ENCODE results near the gene CDC23. TPM values are rescaled to one million over a fixed set of nuclear protein-coding genes. Genes with fewer than 3 reads are reported as not detected.

The CDC23 gene
- total RNA-seq, 1 donor from 2014 or later = 14.2 TPM

DNA sequence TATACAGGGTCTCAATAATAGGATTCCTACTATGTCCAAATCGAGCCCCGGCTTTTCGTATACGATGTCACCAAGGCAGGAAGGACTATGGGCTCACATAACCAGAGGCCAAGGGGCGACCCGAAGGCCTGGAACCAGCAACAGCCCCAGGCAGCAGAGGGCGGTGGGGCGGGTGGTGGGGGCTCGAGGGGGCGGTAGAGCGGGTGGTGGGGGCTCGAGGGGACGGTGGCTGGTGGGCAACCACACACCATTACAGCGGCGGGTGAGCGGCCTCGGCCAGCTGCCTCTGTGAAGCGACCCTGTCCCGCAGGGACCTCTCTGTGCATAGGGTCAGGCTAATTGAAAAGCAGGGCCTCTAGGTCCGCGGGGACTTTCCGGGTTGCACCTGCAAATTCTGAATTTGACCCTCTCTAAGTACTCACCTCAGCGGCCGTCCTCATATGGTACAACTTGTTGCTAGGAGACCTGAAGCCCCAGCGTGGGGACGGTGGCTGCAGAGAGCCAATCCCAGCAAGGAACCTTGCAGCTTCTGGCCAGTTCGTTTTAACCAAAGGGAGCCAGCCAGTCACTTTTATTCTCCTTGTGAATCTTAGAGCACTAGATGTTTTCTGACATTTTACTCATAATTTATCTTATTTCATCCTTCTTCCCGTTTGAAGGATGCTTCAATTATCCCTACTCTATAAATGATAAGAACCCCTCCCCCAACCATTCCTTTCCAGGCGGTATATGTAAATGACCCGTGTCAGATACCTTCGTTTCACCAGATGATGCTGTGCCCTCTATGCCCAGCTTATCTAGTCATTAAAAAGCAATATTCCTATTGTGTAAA lies 74.0 kb downstream of the CDC23 start, which contains the start of gene NME5:
TSS of gene NME5 (minus strand) at position 480 of the 832 bp plus-strand sequence. CDS start 648 bp downstream, outside the sequence.
- H3K27ac ChIP-seq = no peak within 1 kb of the TSS
- H3K4me3 ChIP-seq = peak within 1 kb of the TSS; percentile 49 to 51
- no peaks in the 10 kb centered on the region for H3K36me3 ChIP-seq
- H3K27me3 ChIP-seq = no peaks in the 10 kb centered on the region
- DNase-seq (ENCODE audit: extremely low spot score in 2 of 2) = no peak
- no peaks in the 10 kb centered on the region for H3K9me3 ChIP-seq
- intact Hi-C loops (cut with DNase I) = no loop called here
- TF ChIP-seq, protein P1, sequence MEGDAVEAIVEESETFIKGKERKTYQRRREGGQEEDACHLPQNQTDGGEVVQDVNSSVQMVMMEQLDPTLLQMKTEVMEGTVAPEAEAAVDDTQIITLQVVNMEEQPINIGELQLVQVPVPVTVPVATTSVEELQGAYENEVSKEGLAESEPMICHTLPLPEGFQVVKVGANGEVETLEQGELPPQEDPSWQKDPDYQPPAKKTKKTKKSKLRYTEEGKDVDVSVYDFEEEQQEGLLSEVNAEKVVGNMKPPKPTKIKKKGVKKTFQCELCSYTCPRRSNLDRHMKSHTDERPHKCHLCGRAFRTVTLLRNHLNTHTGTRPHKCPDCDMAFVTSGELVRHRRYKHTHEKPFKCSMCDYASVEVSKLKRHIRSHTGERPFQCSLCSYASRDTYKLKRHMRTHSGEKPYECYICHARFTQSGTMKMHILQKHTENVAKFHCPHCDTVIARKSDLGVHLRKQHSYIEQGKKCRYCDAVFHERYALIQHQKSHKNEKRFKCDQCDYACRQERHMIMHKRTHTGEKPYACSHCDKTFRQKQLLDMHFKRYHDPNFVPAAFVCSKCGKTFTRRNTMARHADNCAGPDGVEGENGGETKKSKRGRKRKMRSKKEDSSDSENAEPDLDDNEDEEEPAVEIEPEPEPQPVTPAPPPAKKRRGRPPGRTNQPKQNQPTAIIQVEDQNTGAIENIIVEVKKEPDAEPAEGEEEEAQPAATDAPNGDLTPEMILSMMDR (IDR thresholded peaks at IDR 0.05) = no peak
- TF ChIP-seq POLR2A (IDR thresholded peaks at IDR 0.05) (no peak), POLR2AphosphoS5 (IDR thresholded peaks at IDR 0.05; ENCODE audit: insufficient read depth in 1 of 2, low read depth in 1 of 2) (no peak)
- H3K4me1 ChIP-seq = peaks cover 7% of the 10 kb centered on the region

Other genes starting within 250 kb of the CDC23 start
- gene FAM13B, start 180.2 kb downstream of the CDC23 start, total RNA-seq = 44.2 TPM
- gene WNT8A, start 129.3 kb downstream of the CDC23 start, total RNA-seq = not detected
- not detected for gene NME5, start 73.9 kb downstream of the CDC23 start, total RNA-seq
- gene BRD8, start 34.7 kb downstream of the CDC23 start, total RNA-seq = 34.6 TPM
- 2.5 TPM for gene KIF20A, start 34.2 kb downstream of the CDC23 start, total RNA-seq
- gene GFRA3, start 61.3 kb upstream of the CDC23 start, total RNA-seq = 4.7 TPM
- 2.0 TPM for gene CDC25C, start 118.5 kb upstream of the CDC23 start, total RNA-seq
- 17.4 TPM for gene FAM53C, start 124.9 kb upstream of the CDC23 start, total RNA-seq
- 48.6 TPM for gene KDM3B, start 139.4 kb upstream of the CDC23 start, total RNA-seq
- 6.1 TPM for gene REEP2, start 225.7 kb upstream of the CDC23 start, total RNA-seq